Lower leg skin (tissue), 3 donors: ENCODE data around the gene HLA-DRB5.

Experiments used
- POLR2A ChIP-seq, 2 donors: fragments of 450-650 bp; IDR thresholded peaks; one replicate each; pipeline ENCODE4 v1.6.1; 2016 to 2017; ENCODE audit warnings: antibody characterized with exemption in 2 of 2, mild to moderate bottlenecking in 1 of 2, moderate library complexity in 1 of 2
- TF ChIP-seq, protein P1 (sequence below), 3 donors: fragments of 450-650 bp; IDR thresholded peaks; one replicate each; pipeline ENCODE4 v1.5.1; 2016; ENCODE audit warnings: antibody characterized with exemption in 3 of 3, mild to moderate bottlenecking in 3 of 3, moderate library complexity in 2 of 3

DNA sequence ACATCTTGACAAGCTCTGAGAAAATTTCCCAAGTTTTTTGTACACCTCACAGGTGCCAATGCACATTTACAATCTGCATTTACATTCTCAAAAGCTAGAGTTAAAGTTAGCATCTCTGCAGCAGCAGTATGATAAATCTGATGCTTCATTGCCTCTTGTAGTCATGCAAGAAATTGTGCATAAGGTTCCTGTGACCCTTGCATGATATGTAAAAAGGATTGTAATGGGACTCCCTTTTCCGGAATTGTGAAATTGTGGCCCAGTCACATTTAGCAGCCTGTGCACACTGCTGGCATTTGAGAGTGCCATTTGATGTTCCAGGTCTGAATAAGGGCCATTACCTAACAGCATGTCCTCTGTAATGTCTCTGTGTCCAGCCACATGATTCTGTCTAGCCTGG, 35.4 kb upstream of the HLA-DRB5 start:
- TF ChIP-seq, protein P1, sequence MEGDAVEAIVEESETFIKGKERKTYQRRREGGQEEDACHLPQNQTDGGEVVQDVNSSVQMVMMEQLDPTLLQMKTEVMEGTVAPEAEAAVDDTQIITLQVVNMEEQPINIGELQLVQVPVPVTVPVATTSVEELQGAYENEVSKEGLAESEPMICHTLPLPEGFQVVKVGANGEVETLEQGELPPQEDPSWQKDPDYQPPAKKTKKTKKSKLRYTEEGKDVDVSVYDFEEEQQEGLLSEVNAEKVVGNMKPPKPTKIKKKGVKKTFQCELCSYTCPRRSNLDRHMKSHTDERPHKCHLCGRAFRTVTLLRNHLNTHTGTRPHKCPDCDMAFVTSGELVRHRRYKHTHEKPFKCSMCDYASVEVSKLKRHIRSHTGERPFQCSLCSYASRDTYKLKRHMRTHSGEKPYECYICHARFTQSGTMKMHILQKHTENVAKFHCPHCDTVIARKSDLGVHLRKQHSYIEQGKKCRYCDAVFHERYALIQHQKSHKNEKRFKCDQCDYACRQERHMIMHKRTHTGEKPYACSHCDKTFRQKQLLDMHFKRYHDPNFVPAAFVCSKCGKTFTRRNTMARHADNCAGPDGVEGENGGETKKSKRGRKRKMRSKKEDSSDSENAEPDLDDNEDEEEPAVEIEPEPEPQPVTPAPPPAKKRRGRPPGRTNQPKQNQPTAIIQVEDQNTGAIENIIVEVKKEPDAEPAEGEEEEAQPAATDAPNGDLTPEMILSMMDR (IDR thresholded peaks at IDR 0.05) = no peak
- no peak for TF ChIP-seq POLR2A (IDR thresholded peaks at IDR 0.05)
